Tibial nerve (tissue), 4 donors: ENCODE data around the gene CLEC16A.

ENCODE experiments used
- CTCF ChIP-seq, 5 experiments: fragments of 200-600 bp in 3 of 5; fragments of 450-650 bp in 2 of 5; sonication (generic) in 3 of 5; IDR thresholded peaks; one replicate each; pipeline ENCODE4 v1.5.1; 2016 to 2019; ENCODE audit warnings: antibody characterized with exemption in 5 of 5, mild to moderate bottlenecking in 3 of 5, moderate library complexity in 2 of 5
- EP300 ChIP-seq, 2 donors: sonication (generic); formaldehyde crosslinking; IDR thresholded peaks; one replicate each; pipeline ENCODE4 v1.6.1; 2017; ENCODE audit warnings: antibody characterized with exemption in 2 of 2, mild to moderate bottlenecking in 1 of 2
- POLR2A ChIP-seq, 2 donors: fragments of 450-650 bp; IDR thresholded peaks; one replicate each; pipeline ENCODE4 v1.6.1; 2017; ENCODE audit warnings: antibody characterized with exemption in 2 of 2, mild to moderate bottlenecking in 2 of 2, moderate library complexity in 2 of 2

- TF ChIP-seq CTCF (IDR thresholded peaks at IDR 0.05), result no peak
- TF ChIP-seq POLR2A (IDR thresholded peaks at IDR 0.05), result no peak
- TF ChIP-seq EP300 (IDR thresholded peaks at IDR 0.05), result no peak
Measured at GRCh38 chr16:11004973-11005610, 60.7 kb downstream of the CLEC16A start.
